ENCODE measurements around the gene CAMK2D. TPM values are rescaled to one million over a fixed set of nuclear protein-coding genes. Genes with fewer than 3 reads are reported as not detected.

Gene CAMK2D
- total RNA-seq, 1 experiment from 2014 or later: 22.1 TPM

DNA sequence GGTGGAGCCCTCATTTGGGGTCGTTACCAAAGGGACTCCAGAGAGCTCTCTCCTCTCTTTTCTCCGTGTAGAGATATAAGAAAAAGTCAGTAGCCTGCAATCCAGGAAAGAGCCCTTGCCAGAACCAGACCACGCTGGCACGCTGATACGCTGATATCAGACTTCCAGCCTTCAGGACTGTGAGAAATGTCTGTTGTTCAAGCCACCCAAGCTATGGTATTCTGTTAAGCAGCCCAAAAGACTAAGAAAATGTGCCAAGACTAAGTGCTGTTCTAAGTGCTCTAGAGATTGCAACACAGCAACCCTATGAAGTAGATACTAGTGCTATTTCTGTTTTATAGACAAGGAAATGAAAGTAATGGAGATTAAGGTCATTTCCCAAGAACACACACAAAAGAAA is 205.7 kb downstream of the CAMK2D start:
- intact Hi-C loops (cut with micrococcal nuclease; ENCODE audit: unreplicated experiment): no loop called here
- Mint-ChIP-seq H3K9me3 (ENCODE audit: low read depth, unreplicated experiment) (no peaks in the 10 kb centered on the region), H3K27me3 (ENCODE audit: unreplicated experiment) (no peaks in the 10 kb centered on the region), H3K36me3 (ENCODE audit: insufficient read depth, unreplicated experiment) (no peaks in the 10 kb centered on the region), H3K4me3 (ENCODE audit: low read depth, unreplicated experiment) (peak overlapping the region; percentile 15), H3K27ac (ENCODE audit: unreplicated experiment) (peak overlapping the region; percentile 88), H3K4me1 (ENCODE audit: low read depth, unreplicated experiment) (peaks cover 27% of the 10 kb centered on the region)
- CTCF ChIA-PET: interaction anchor here (2.0 kb wide), 1 partner anchor 8 kb away, joined by 11 read pairs; no protein-coding TSS in a partner anchor
- BruUV-seq (replicated peaks): no TSS peak
- TF ChIP-seq, protein P1, sequence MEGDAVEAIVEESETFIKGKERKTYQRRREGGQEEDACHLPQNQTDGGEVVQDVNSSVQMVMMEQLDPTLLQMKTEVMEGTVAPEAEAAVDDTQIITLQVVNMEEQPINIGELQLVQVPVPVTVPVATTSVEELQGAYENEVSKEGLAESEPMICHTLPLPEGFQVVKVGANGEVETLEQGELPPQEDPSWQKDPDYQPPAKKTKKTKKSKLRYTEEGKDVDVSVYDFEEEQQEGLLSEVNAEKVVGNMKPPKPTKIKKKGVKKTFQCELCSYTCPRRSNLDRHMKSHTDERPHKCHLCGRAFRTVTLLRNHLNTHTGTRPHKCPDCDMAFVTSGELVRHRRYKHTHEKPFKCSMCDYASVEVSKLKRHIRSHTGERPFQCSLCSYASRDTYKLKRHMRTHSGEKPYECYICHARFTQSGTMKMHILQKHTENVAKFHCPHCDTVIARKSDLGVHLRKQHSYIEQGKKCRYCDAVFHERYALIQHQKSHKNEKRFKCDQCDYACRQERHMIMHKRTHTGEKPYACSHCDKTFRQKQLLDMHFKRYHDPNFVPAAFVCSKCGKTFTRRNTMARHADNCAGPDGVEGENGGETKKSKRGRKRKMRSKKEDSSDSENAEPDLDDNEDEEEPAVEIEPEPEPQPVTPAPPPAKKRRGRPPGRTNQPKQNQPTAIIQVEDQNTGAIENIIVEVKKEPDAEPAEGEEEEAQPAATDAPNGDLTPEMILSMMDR (IDR thresholded peaks at IDR 0.05; ENCODE audit: unreplicated experiment): no peak
- no peak for DNase-seq

DNA sequence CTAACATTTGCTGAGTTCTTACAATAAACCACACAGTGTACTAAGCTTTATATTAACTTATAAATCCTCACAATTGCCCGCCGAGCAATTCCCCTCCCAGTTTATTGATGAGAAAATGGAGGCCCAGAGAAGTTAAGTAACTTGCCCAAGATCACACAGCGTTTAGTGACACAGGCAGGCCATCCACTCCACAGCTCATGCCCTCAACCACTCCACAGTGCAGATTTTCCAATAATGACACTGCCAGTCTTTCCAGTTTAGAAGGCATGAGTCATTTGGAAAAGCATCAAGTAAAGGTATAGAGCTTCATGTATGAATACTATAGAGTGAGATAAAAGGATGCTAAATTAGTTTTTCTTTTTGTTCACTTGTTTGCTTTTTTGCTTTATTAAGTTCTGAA is 208.5 kb downstream of the CAMK2D start:
- TF ChIP-seq, protein P1 (IDR thresholded peaks at IDR 0.05; ENCODE audit: unreplicated experiment): no peak
- H3K27ac Mint-ChIP-seq (ENCODE audit: unreplicated experiment): no peak overlapping the region
- no peaks in the 10 kb centered on the region for H3K36me3 Mint-ChIP-seq (ENCODE audit: insufficient read depth, unreplicated experiment)
- no peaks in the 10 kb centered on the region for H3K27me3 Mint-ChIP-seq (ENCODE audit: unreplicated experiment)
- DNase-seq: no peak
- H3K4me3 Mint-ChIP-seq (ENCODE audit: low read depth, unreplicated experiment): no peak overlapping the region
- CTCF ChIA-PET: no interaction called here
- peaks cover 25% of the 10 kb centered on the region for H3K4me1 Mint-ChIP-seq (ENCODE audit: low read depth, unreplicated experiment)
- no TSS peak for BruUV-seq (replicated peaks)
- intact Hi-C loops (cut with micrococcal nuclease; ENCODE audit: unreplicated experiment): no loop called here
- no peaks in the 10 kb centered on the region for H3K9me3 Mint-ChIP-seq (ENCODE audit: low read depth, unreplicated experiment)

DNA sequence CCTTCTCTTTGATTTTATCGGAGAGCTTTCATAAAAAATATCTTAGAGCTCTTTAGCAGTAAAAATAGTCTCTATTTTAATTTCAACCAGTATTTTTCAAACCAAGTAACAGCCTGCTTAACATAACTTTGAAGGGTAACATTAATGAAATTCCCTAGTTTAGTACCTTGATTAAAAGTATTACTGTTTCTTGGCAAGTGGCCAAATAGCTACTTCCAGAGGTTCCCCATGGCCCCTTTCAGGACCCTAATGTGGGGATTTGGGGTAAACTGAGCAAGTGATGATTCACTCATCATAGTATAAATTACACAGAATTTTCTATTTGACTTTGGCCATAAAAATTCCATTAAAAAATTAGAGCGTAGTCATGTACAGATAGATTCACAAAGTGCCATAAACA is 211.0 kb downstream of the CAMK2D start:
- DNase-seq: no peak
- no TSS peak for BruUV-seq (replicated peaks)
- no peak overlapping the region for H3K4me3 Mint-ChIP-seq (ENCODE audit: low read depth, unreplicated experiment)
- peaks cover 9% of the 10 kb centered on the region for H3K4me1 Mint-ChIP-seq (ENCODE audit: low read depth, unreplicated experiment)
- H3K9me3 Mint-ChIP-seq (ENCODE audit: low read depth, unreplicated experiment): no peaks in the 10 kb centered on the region
- H3K27me3 Mint-ChIP-seq (ENCODE audit: unreplicated experiment): no peaks in the 10 kb centered on the region
- no peaks in the 10 kb centered on the region for H3K36me3 Mint-ChIP-seq (ENCODE audit: insufficient read depth, unreplicated experiment)
- TF ChIP-seq, protein P1 (IDR thresholded peaks at IDR 0.05; ENCODE audit: unreplicated experiment): no peak
- no peak overlapping the region for H3K27ac Mint-ChIP-seq (ENCODE audit: unreplicated experiment)
- CTCF ChIA-PET: no interaction called here
- intact Hi-C loops (cut with micrococcal nuclease; ENCODE audit: unreplicated experiment): no loop called here

DNA sequence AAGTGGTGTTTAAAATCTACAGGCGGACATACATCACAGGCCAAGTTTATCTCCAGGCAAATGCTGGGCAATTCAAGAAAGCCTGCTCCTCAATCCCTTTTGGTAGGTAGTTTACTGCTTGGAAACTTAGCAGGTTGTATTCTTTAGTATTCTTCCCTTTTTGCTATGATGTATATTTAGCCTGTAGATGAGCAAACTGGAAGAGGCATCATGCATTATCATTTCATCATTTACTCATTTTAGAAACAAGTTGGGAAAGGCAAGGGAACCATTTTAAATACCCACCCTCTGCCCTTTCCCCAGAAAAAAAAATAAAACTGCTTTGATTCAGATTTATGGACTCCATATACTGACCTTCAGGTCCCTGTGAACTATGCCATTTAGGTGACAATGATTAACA is 213.2 kb downstream of the CAMK2D start:
- Mint-ChIP-seq H3K4me3 (ENCODE audit: low read depth, unreplicated experiment) (no peak overlapping the region), H3K4me1 (ENCODE audit: low read depth, unreplicated experiment) (peaks cover 9% of the 10 kb centered on the region), H3K9me3 (ENCODE audit: low read depth, unreplicated experiment) (no peaks in the 10 kb centered on the region), H3K27ac (ENCODE audit: unreplicated experiment) (peak overlapping the region; percentile 56), H3K36me3 (ENCODE audit: insufficient read depth, unreplicated experiment) (no peaks in the 10 kb centered on the region), H3K27me3 (ENCODE audit: unreplicated experiment) (no peaks in the 10 kb centered on the region)
- TF ChIP-seq, protein P1 (IDR thresholded peaks at IDR 0.05; ENCODE audit: unreplicated experiment): no peak
- no peak for DNase-seq
- BruUV-seq (replicated peaks): no TSS peak
- CTCF ChIA-PET: interaction anchor here (0.6 to 1.5 kb wide), 7 partner anchors 8 to 213 kb away, joined by 4 to 11 read pairs (median 5); no protein-coding TSS in a partner anchor
- intact Hi-C loops (cut with micrococcal nuclease; ENCODE audit: unreplicated experiment): loop anchor here (5.0 kb wide), 1 partner anchor 151 kb away; no protein-coding TSS in a partner anchor

Data from Calu3 (cell line).